ENCODE results near the gene HUNK. TPM values are rescaled to one million over a fixed set of nuclear protein-coding genes. Genes with fewer than 3 reads are reported as not detected.
"Not testable (repeated sequence)": the region's sequence is repeated elsewhere in the genome, so short reads cannot be mapped to it uniquely, and the experiment has no call there.

Gene HUNK
- total RNA-seq, 4 donors from 2014 or later: 0.42 to 3.2 (median 1.0) TPM

DNA sequence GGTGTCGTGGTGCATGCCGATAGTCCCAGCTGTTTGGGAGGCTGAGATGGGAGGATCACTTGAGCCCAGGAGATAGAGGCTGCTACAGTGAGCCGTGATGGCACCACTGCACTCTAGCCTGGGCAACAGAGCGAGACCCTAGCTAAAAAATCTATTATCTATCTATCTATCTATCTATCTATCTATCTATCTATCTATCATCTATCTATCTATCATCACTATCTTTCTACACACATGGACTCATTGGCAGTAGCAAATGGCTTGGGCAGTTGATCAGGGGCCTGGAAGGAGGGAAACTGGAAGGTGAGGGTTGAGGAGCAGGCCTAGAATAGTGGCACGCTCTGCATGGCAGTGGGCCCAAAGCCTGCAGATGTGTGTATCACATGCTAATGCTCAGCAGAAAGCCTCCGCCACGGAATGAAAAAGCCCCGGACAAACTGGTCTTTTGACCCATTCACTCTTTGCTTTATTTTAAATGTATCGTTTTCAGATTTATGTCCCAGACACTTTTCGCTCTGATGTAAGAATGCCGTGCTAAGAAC is 7.3 kb upstream of the HUNK start:
- Histone ChIP-seq H3K36me3 (no peaks in the 10 kb centered on the region), H3K4me1 (peaks cover 6 to 8% (median 7%) of the 10 kb centered on the region in 4 donors), H3K27me3 (peaks cover 0 to 29% (median 0%) of the 10 kb centered on the region in 4 donors), H3K9me3 (no peaks in the 10 kb centered on the region), H3K27ac (replicated peaks in 1 of 4) (no peak overlapping the region), H3K4me3 (no peak overlapping the region)
- TF ChIP-seq POLR2A (IDR thresholded peaks at IDR 0.05; ENCODE audit: low read depth): no peak
- TF ChIP-seq, protein P1, sequence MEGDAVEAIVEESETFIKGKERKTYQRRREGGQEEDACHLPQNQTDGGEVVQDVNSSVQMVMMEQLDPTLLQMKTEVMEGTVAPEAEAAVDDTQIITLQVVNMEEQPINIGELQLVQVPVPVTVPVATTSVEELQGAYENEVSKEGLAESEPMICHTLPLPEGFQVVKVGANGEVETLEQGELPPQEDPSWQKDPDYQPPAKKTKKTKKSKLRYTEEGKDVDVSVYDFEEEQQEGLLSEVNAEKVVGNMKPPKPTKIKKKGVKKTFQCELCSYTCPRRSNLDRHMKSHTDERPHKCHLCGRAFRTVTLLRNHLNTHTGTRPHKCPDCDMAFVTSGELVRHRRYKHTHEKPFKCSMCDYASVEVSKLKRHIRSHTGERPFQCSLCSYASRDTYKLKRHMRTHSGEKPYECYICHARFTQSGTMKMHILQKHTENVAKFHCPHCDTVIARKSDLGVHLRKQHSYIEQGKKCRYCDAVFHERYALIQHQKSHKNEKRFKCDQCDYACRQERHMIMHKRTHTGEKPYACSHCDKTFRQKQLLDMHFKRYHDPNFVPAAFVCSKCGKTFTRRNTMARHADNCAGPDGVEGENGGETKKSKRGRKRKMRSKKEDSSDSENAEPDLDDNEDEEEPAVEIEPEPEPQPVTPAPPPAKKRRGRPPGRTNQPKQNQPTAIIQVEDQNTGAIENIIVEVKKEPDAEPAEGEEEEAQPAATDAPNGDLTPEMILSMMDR (IDR thresholded peaks at IDR 0.05): no peak
- no peak for TF ChIP-seq EP300 (IDR thresholded peaks at IDR 0.05)
- no peak for TF ChIP-seq POLR2AphosphoS5 (IDR thresholded peaks at IDR 0.05)
- 90% methylated on average over 11 of the region's 11 CpGs for WGBS
- DNase-seq (ENCODE audit: extremely low spot score): no peak
- intact Hi-C loops (cut with DNase I): no loop called here

- 24% methylated on average over 14 of the region's 15 CpGs for WGBS
- no peak for DNase-seq (ENCODE audit: extremely low spot score)
- intact Hi-C loops (cut with DNase I): loop anchor here (2.0 kb wide), 1 partner anchor 393 kb away; no protein-coding TSS in a partner anchor
- H3K27ac ChIP-seq (replicated peaks in 1 of 4): no peak overlapping the region
- H3K9me3 ChIP-seq: no peaks in the 10 kb centered on the region
- H3K4me3 ChIP-seq: no peak overlapping the region
- H3K4me1 ChIP-seq: peaks cover 6 to 8% (median 7%) of the 10 kb centered on the region in 4 donors
- H3K36me3 ChIP-seq: no peaks in the 10 kb centered on the region
- TF ChIP-seq POLR2AphosphoS5 (IDR thresholded peaks at IDR 0.05) (no peak), EP300 (IDR thresholded peaks at IDR 0.05) (no peak), POLR2A (IDR thresholded peaks at IDR 0.05; ENCODE audit: low read depth) (no peak)
- TF ChIP-seq, protein P1 (IDR thresholded peaks at IDR 0.05): peak; percentile 76 to 93 (median 91)
- H3K27me3 ChIP-seq: peaks cover 0 to 24% (median 0%) of the 10 kb centered on the region in 4 donors
Observed at GRCh38 chr21:31866077-31866511, 6.7 kb upstream of the HUNK start.

DNA sequence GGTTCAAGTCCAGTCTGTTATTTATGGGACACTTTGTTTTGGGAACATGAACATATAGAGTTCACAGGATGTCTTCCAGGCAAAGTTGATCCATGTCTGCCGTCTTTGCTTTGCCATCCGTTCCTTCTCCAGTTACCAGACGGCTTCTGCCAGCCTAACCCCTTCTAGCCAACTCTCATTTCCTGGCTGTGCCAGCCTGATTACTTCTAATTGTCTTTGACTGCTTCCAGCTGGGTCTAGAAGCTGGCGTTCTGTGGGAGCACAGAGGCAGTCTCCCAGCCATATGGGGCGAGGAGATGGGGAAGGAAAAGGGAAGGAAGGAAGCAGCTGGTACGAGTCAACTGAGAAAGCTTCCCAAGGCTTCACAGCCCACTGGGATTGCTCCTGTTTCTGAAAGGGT is 3.1 kb upstream of the HUNK start:
- WGBS: 71% methylated on average over 4 of the region's 6 CpGs
- no peak for TF ChIP-seq EP300 (IDR thresholded peaks at IDR 0.05)
- no peak for TF ChIP-seq POLR2A (IDR thresholded peaks at IDR 0.05; ENCODE audit: low read depth)
- TF ChIP-seq POLR2AphosphoS5 (IDR thresholded peaks at IDR 0.05): no peak
- TF ChIP-seq, protein P1 (IDR thresholded peaks at IDR 0.05): no peak
- H3K27me3 ChIP-seq: peaks cover 8 to 47% (median 14%) of the 10 kb centered on the region in 4 donors
- H3K27ac ChIP-seq (replicated peaks in 1 of 4): no peak overlapping the region
- DNase-seq (ENCODE audit: extremely low spot score): no peak
- peaks cover 20 to 36% (median 34%) of the 10 kb centered on the region in 4 donors for H3K4me1 ChIP-seq
- intact Hi-C loops (cut with DNase I): no loop called here
- no peaks in the 10 kb centered on the region for H3K36me3 ChIP-seq
- H3K9me3 ChIP-seq: no peaks in the 10 kb centered on the region
- H3K4me3 ChIP-seq: no peak overlapping the region

DNA sequence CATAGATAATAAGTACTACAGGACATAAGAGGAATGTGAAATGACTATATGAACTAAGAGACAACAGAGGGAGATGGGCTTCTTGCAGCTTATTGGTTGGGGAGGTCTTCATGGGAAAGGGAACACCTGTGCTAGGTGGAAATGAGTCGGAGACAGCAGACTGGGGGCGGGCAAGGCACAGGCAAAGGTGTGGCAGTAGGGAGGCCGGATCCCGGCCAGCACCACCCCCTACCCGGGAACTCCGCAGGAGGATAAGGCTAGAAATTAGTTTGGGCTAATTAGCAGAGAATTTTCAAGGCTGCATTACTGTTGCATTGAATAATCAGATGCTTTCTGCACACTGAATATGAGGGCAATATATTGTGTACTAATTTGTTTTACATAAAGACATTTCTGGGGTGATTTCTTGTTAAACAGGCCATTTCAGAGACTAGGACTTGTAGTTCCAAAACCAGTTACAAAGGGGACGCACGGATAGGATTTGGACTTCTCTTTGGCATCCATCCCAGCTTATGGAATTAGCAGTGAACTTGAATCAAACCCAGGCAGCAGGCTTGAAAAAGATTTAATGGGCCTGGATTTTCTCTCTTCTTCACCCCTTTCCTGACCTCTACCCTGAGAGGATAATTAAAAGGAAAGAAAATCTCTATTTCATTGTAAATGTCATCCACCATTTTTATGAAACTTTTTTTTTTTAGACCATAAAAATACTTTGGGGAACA is 2.2 kb upstream of the HUNK start:
- H3K27ac ChIP-seq (replicated peaks in 1 of 4): no peak overlapping the region
- H3K36me3 ChIP-seq: no peaks in the 10 kb centered on the region
- no peak overlapping the region for H3K4me3 ChIP-seq
- WGBS: 68% methylated on average over 8 of the region's 8 CpGs
- TF ChIP-seq EP300 (IDR thresholded peaks at IDR 0.05): no peak
- TF ChIP-seq, protein P1 (IDR thresholded peaks at IDR 0.05): no peak
- no peak for TF ChIP-seq POLR2AphosphoS5 (IDR thresholded peaks at IDR 0.05)
- TF ChIP-seq POLR2A (IDR thresholded peaks at IDR 0.05; ENCODE audit: low read depth): no peak
- H3K9me3 ChIP-seq: no peaks in the 10 kb centered on the region
- no peak for DNase-seq (ENCODE audit: extremely low spot score)
- H3K4me1 ChIP-seq: peaks cover 18 to 44% (median 42%) of the 10 kb centered on the region in 4 donors
- intact Hi-C loops (cut with DNase I): no loop called here
- peaks cover 8 to 55% (median 17%) of the 10 kb centered on the region in 4 donors for H3K27me3 ChIP-seq

DNA sequence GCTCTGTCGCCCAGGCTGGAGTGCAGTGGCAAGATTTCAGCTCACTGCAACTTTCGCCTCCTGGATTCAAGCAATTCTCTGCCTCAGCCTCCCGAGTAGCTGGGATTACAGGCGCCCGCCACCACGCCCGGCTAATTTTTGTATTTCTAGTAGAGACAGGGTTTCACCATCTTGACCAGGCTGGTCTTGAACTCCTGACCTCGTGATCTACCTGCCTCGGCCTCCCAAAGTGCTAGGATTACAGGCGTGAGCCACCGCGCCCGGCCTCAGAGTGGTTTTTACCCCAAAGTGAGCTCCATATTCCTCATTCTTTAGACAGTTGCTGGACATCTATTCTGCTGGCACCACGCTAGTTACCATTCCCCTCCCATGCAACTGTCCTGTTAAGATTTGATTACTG is 1.4 kb upstream of the HUNK start:
- H3K9me3 ChIP-seq; intact Hi-C loops (cut with DNase I); H3K4me3 ChIP-seq; H3K36me3 ChIP-seq; H3K27ac ChIP-seq (replicated peaks in 1 of 4); DNase-seq (ENCODE audit: extremely low spot score): not testable (repeated sequence)
- Histone ChIP-seq H3K4me1 (peaks cover 12 to 43% (median 38%) of the 10 kb centered on the region in 4 donors), H3K27me3 (peaks cover 8 to 61% (median 17%) of the 10 kb centered on the region in 4 donors)
- 95% methylated on average over 14 of the region's 14 CpGs for WGBS
